Measurements from ENCODE around the gene MCM5.

The MCM5 gene

DNA sequence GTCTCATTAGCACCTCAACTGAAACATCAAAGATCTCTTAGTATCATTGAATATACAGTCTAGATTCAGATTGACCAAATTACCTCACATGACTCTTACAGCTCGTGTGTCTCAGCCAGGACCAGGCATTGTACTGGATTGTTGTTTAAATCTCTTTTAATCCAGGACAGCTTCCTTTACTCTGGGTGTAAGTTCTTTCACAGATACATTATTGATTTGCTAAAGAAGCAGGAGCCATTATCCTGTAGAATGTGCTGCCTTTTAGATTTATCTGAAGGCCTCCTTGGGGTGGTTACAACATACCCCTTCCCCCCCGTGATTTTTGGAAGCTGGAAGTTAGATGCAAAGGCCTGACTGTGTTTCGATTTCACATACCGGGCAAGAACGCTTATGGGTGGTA lies 4.2 kb downstream of the MCM5 start:
- no peak for DNase-seq

DNA sequence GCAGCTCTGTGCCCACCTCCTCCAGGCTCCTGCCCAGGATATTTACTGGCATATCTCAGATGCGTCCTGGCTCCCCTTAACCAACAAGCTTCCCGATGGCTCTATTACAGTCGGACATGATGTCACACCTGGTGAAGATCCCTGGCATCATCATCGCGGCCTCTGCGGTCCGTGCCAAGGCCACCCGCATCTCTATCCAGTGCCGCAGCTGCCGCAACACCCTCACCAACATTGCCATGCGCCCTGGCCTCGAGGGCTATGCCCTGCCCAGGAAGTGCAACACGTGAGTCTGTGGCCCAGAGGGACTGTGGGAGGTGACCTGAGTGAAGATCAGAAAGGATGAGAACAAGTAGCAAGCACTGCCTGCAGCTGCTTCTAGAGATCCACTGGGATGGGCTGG lies 6.5 kb downstream of the MCM5 start:
- DNase-seq = no peak

DNA sequence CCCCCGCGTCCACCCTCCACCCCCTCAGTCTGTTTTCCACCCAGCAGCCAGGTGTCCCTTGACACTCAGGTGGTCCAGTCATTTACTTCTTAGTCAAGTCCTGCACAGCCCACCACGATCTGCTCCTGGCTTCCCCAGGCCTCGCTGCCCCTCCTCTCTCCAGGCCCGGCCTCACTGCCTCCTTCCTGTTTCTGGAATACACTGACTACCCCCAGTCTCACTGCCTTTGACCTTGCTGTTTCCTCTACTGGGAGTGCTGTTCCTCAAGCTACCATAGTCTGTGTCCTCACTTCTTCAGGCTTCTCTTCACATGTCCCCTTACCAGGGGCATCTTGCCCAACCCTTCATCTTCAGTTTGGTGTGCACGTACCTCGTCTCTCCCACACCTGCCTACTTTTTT lies 7.4 kb downstream of the MCM5 start:
- no peak for DNase-seq

DNA sequence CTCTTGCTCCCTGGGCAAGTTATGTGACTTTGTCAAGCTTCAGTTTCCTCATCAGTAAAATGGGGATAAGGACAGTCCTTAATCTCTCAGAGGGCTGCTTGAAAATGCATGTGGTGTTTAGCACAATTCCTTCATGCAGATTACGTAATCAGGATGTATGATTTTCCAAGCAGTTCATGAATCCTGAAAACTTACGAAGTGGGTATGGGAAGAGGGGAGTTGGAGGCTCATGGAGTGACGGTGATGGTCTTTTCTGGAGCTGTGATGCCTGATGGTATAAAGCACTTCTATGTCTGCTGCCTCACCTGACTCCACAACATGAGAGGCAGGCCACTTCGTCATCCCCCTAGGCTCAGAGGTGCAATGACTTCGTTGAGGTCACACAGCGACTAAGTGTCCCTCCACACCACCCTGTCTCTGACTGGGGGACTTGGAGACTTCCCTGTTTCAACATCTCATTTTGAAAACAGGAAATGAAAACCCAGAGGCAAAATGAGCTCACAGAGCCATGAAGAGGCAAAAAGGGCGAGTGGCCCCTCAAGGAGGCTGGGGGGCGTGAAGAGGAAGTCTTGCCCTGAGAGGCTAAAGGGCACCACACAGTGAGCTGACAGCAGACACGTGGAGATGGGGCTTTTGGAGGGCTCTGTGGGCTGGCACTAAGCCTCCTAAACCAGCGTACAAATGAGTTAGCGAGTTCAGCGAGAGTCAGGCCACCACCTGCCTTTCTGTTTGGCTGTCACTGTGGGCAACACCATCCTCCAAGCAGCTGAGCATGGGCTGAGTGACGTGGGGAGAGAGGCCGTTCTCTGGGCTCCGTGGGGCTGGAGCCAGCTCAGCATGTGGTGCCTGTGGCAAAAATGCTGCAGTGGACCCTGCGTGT lies 10.1 kb downstream of the MCM5 start:
- DNase-seq = no peak

DNA sequence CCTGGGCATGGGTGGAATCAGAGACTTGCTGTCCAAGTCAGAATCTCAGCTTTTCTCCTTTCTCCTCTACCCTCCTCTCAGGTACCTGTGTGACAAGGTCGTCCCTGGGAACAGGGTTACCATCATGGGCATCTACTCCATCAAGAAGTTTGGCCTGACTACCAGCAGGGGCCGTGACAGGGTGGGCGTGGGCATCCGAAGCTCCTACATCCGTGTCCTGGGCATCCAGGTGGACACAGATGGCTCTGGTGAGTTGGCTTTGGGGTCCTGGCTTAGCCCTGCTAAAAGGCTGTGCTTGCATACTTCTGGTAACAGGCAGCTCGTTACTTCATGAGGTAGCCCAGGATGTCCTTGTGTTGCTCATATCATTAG lies 10.7 kb downstream of the MCM5 start:
- no peak for DNase-seq

DNA sequence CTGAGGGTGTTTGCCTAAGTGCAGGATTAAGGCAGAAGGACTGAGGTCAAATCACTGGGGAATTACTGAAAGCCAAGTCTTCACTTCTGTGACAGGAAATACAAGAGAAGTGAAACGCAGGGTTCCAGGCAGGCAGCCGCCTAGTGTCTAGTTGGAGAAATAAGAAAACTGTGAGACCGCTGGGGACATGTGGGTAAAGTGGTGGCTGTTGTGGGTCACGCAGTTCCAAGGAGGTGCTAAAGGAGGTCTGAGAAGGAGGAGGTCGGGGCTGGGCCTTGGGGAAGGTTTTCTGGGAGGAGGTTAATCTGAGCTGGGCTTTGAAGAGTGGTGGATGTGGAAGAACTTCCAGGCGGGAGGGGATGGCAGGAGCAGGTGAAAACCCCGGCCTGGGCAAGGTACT lies 11.2 kb downstream of the MCM5 start:
- DNase-seq = no peak

DNA sequence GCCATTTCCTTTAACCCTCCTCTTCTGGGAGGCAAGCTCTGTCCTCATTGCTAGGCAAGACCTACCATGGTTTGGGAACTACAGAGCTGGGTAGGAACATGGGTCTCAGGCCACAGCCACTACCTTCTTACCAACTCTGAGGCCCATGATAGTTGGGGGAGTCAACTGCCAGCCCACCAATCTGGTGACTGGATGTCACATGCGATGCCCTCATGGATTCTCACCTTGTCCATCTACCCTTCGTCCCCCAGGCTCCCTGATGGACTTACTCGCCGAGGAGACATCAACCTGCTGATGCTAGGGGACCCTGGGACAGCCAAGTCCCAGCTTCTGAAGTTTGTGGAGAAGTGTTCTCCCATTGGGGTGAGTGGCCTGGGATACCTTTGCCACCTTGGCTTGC lies 13.7 kb downstream of the MCM5 start:
- DNase-seq = no peak

DNA sequence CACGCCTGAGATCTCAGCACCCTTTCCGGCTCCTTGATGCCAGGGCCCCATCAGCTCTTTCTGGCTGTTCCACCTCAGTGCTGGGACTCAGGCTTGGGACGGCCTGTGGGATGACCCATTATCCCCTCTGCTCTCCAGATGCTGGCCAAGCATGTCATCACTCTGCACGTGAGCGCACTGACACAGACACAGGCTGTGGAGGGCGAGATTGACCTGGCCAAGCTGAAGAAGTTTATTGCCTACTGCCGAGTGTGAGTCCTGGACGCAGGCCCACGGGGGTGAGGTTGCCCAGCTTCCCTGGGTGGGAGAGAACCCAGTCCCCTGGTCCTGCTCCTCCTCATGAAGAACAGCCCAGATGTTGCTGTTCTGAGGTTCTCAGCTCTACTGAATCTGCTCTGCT lies 17.7 kb downstream of the MCM5 start:
- no peak for DNase-seq

DNA sequence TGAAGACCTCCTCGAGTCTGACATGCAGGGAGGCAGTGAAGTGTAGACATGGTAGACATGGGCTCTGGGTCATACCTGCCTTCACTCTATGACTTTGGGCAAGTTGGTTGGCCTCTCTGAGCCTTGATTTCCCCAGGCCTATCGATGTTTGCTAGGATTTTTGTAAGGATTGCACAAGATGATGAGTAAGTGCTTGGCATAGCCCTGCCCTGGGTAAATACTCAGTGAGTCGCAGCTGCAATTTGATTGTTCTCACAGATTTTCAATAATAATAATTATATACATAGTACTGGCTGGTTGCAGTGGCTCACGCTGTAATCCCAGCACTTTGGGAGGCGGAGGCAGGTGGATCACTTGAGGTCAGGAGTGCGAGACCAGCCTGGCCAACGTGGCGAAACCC lies 18.1 kb downstream of the MCM5 start:
- DNase-seq = no peak

DNA sequence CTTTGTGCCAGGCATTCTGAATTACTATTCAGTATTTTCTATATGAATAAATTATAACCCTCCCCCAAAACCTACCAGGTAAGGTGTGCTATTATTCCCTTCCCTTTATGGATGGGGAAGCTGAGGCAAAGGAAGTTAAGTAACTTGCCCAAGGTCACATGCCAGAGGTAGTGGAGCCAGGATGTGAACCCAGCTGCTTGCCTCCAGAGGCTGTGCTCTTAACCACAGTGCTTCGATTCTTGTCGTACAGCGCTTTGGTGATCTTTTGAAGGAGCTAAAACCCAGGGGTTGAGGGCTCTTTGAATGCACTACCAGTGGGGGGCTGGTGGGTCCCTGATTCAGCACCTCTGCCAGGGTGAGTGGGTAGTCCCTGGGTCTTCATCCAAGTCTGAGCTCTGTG lies 18.8 kb downstream of the MCM5 start:
- no peak for DNase-seq

DNA sequence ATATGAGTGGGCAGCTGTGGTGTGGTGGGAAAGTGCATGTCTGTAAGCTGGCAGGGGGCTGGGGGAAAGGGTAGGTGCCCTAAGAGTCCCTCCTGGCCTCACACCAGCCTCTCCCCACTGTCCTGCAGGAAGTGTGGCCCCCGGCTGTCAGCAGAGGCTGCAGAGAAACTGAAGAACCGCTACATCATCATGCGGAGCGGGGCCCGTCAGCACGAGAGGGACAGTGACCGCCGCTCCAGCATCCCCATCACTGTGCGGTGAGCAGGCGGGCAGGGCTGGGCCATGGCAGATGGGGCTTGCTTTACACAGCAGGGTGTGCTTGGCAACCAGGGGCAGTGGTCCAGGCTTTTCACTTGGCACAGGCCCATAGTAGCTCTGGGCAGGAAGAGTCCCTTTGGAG lies 19.8 kb downstream of the MCM5 start:
- no peak for DNase-seq

DNA sequence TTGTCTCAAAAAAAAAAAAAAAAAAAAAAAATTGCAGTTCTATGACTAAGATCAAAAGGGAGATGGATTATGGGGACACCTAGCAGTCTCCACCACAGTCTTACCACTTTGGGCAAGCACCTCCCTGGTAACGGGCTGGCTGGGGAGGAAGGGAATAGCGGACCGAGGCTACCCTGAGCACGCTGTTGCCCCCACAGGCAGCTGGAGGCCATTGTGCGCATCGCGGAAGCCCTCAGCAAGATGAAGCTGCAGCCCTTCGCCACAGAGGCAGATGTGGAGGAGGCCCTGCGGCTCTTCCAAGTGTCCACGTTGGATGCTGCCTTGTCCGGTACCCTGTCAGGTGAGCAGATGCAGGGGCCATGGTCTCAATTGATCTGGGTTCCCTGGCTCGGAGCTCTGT lies 21.2 kb downstream of the MCM5 start:
- DNase-seq = no peak

DNA sequence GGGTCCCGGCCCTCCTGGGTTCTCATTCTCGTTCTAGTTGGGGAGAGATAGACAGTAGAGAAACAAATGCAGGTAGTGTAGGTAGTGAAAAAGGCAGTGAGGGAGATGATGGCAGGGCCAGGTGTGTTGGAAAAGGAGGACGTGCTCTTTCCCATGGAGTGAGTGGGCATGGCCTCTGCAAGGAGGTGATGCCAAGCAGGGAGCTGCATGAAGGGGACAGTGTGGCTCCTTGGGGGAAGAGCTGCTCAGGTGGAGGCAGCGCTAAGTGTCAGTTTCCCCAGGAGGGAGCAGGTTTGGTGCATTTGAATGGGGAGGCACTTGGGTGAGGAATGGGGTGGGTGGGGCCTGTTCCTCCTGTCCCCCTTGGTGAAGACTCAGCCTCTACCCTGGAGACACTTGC lies 22.2 kb downstream of the MCM5 start:
- no peak for DNase-seq

DNA sequence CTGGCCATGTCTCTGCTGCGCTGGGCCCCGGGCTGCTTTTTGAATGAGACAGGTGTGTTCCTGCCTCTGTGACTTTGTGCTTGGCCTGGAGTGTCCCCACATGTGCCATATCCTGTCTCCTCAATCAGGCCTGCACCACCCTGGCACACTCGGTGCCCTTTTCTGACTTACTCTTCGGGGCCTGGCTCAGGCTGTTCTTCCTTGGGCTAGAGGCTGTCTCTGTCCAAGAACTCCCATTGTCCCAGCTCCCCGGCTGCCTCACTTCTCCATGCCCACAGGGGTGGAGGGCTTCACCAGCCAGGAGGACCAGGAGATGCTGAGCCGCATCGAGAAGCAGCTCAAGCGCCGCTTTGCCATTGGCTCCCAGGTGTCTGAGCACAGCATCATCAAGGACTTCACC lies 23.0 kb downstream of the MCM5 start:
- no peak for DNase-seq

DNA sequence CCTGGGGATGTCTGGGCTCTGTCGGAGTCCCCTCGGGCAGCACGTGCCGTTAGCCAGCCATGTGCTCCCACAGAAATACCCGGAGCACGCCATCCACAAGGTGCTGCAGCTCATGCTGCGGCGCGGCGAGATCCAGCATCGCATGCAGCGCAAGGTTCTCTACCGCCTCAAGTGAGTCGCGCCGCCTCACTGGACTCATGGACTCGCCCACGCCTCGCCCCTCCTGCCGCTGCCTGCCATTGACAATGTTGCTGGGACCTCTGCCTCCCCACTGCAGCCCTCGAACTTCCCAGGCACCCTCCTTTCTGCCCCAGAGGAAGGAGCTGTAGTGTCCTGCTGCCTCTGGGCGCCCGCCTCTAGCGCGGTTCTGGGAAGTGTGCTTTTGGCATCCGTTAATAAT lies 24.1 kb downstream of the MCM5 start:
- no peak for DNase-seq

DNA sequence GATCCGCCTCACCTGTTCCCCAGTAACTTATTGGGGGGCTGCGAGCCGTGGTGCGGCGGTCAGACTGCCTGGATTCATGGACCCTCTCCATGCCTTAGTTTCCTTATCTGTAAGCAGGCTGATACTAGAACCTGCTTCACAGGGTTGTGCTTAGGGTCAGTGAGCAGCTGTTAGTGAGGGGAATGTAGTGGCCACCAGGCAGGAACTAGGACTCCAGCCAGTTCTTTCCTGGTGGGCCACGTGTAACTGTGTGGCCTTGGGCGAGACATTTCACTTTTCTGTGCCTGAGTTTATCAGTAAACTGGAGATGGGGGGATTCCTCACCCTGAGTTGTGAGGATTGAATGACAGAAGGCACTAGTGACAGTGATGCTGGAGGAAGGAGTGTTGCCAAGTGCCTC lies 24.8 kb downstream of the MCM5 start:
- no peak for DNase-seq

DNA sequence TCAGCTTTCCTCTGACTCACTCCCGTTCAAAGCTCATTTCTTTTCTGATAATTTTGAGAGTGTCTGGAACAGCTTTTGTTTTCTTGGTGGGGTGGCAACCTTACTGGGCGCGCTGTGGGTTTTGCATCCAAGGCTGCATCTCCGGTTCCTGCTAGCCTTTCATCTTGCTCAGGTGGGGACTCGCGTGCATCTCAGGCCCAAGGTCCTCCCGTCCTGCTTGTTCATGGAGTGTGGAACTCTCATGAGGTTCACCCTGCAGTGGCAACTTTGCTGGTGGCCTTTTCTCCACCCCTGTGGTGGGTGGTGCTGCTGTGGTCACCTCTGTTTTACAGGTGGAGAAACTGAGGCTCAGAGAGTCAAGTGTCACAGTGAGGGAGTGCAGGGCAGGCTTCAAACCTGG lies 25.6 kb downstream of the MCM5 start:
- DNase-seq = no peak

DNA sequence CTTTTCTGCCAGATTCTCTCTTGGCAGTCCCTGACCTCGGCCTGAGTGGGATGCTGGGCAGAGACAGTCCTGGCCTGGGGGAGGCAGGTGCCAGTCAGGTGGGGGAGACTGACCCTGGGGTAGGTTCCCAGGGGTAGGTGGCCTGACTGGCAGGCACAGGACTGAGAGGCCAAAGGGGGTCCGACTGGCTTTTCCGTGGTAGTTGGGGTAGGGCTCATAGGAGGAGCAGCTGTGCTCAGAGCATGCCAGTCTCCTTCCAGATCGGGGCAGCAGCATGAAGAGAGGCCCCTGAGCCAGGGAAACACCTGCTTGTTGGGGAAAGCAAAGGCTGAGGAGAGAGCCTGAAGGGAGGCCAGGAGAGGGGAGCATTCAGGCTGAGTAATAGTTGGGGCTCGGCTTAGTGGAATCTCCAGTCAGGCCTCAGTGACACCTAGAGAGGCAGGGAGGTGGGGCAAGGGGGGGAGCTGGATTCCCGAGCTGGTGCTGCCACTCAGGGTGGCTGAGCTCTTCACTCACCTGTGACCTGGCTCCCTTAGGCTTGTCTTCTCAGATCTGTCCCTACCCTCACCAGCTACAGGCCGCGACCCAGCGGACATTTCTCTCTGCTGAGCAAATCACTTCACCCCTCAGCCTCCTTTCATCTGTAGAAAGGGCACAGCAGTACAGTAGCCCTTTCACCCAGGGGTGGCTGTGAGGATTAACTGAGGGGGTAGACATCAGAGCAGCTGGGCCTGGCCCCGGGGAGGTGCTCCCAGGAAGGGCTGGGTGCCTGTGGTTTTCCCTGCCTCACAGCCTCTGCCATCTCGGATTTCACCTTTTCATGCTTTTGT lies 26.2 kb downstream of the MCM5 start:
- no peak for DNase-seq

DNA sequence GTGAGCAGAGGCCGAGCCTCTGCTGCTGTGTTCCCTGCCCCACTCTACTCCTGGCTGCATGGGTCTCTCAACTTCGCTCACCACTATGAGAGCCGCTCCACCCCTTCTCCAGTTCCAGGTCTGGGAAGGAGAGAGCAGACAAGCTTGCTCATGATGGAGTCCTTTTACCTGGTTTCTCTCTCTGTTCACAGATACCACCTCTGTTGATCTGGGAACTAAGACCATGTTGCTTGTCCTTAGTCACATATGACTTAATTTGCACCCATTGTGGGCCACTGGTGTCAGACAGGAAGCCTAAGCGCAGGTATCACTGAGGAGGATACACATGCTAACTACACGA lies 26.8 kb downstream of the MCM5 start:
- no peak for DNase-seq

DNA sequence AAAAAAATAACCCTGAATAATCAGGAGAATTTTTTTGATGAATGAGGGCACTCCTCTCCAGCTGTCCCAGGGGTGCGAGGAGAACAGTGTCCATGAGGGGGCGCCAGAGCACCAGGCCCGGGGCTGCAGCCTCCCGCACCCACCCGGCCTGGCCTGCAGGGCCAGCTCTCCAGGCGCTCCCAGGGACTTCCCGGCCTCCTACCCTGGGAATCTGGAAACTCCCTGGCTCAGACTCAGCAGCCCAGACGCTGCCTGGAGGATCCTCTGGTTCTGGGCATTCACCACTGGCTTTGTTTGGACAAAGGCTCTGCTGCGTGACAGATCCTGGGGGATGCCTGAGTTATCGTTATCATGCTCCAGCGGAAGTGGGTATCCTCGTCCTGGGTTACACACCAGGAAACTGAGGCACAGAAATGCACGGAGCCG lies 31.0 kb downstream of the MCM5 start:
- peak; percentile 69 for DNase-seq

DNA sequence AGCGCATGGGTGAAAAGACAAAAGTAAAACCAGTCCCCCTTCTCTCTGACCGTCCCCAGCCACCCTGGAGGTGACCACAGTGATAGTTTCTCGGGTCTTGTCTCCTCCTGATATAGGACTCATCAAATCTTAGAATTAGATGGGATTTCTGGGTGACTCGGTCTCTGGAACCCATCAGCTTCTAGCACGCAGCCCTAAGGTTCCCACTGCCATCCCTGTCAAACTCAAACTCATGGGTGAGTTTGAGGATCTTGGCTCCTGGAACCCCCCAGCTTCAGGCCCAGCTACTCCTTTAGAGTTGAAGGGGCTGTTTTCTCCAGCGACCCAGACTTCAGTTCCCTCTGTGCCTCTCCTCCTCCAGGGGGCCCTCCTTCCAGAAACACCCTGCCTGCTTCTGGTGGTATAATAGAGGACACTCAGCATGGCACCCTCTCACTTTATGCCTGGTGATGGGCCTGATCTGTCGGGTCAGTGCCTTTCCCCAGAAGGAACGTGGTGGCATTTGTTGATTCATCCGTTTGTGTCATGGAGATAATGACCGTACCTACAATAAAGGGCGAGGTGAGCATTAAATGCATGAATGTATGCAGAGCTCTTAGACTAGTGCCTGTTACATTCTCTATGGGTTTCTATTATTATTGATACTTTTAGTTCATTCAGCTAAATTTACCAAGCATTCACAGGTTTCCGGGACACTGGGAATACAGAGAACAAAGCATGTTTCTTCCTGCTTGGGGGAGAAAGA lies 31.7 kb downstream of the MCM5 start:
- no peak for DNase-seq

DNA sequence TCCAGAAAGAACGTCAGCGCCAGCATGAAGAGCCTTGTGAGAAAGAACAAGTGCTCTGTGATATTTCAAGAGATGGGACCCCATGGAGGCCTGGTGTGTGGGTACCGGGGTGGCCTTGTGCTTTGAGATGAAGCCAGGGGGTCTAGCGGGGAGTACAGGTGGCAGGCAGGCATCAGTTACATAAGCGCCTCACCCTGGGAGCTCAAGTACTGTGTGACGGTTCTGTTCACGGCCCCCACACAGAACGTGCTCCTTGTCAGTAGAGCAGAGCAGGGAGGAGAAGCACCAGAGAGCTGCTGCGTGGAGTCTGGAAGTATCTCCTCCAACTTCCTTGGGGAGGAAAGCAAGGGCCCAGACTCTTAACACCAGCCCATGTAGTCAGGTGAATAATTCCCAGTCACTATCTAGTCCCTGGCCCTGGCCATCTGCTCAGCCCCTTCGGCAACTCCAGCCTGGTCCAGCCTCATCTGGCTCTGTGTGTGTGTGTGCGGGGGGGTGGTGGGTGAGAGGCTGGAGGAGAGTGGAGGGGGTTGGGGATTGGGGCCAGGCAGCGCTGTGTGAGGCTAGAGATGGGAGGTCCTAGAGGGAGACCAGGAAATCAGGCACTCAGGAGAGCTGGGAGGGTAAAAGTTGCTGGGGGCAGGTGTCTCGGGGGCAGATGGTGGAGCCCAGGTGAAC lies 32.4 kb downstream of the MCM5 start:
- DNase-seq = no peak

DNA sequence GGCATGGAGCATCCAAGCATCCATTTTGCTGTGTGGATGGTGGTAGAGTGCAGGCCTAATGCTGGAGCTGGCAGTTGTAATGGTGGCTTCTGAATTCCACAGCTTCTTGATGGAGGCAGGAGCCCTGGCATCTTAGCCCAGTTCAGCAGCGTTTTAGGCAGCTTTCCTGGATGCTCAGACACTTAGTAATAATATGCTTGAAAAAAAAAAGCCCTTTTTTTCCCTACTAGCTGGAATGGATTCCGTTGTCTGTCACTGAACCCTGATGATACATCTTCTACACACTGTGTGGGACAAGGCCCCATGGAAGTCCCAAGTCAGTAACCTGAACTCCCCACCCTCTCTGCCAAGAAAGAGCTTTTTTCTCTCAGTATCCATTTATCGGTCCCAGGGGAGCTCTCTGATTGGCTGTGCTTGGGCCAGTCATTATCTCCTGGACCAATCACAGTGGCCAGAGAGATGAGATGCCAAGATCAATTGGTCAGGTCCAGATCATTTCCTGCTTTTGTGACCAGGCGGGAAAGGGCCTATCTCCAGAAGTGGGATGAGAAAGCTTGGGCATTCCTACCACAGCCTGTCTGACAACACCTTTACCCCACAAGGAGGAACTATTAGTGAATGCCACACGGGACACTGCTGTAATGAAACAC lies 34.2 kb downstream of the MCM5 start:
- DNase-seq = no peak
